Activated CD4-positive, alpha-beta T cell treated with anti-CD3 and anti-CD28 coated beads, Interleukin-2, amount 10 ng/mL, durations not matched to agents 24 days and 14 days (primary cell): ENCODE data around the gene COL19A1. TPM values are rescaled to one million over a fixed set of nuclear protein-coding genes. Genes with fewer than 3 reads are reported as not detected.

Source experiments
- DNase-seq: peaks from one replicate; pipeline ENCODE4 v3.0.0; 2022
- H3K27ac Mint-ChIP-seq: one replicate; pipeline ENCODE4 v1.8.0; 2022; ENCODE audit warnings: mild to moderate bottlenecking, mixed read lengths
- H3K27me3 Mint-ChIP-seq: one replicate; pipeline ENCODE4 v1.8.0; 2022; ENCODE audit warnings: mixed read lengths
- H3K36me3 Mint-ChIP-seq: one replicate; pipeline ENCODE4 v1.8.0; 2022; ENCODE audit warnings: low read depth, mild to moderate bottlenecking, mixed read lengths
- H3K4me1 Mint-ChIP-seq: one replicate; pipeline ENCODE4 v1.8.0; 2021; ENCODE audit warnings: mixed read lengths
- H3K4me3 Mint-ChIP-seq: one replicate; pipeline ENCODE4 v1.8.0; 2022; ENCODE audit warnings: mild to moderate bottlenecking, moderate library complexity, mixed read lengths
- H3K9me3 Mint-ChIP-seq: one replicate; pipeline ENCODE4 v1.8.0; 2021; ENCODE audit warnings: mixed read lengths
- intact Hi-C: fragments of 100-400 bp; cut with micrococcal nuclease; formaldehyde crosslinking; loops from one replicate; pipeline ENCODE4 v1.15.1; 2023
- total RNA-seq: library from RNA; stranded (reverse); gene quantifications from 2 replicates; pipeline ENCODE4 v1.2.3, GENCODE V29; 2022

COL19A1 gene
- total RNA-seq, 1 donor from 2014 or later = not detected

DNA sequence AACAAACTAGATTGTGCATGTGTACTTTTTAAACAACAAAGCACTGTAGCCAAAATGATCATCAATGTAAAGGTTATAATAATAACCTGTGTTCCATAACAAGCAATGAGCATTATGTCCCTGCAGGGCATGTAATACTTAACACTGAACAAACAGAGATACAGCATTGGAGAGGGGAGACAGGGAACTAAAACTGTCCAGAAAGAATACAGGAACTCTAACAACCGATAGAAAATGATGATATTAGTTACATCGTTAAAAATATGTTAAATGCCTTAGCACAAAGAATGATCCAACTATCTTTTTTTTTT, 356.0 kb downstream of the COL19A1 start:
- Mint-ChIP-seq H3K9me3 (no peaks in the 10 kb centered on the region), H3K4me3 (no peak overlapping the region), H3K27ac (no peak overlapping the region), H3K4me1 (no peaks in the 10 kb centered on the region), H3K36me3 (no peaks in the 10 kb centered on the region), H3K27me3 (peaks cover 10% of the 10 kb centered on the region)
- no peak for DNase-seq
- intact Hi-C loops = loop anchor here (5.0 kb wide), 1 partner anchor 465 kb away; no protein-coding TSS in a partner anchor

DNA sequence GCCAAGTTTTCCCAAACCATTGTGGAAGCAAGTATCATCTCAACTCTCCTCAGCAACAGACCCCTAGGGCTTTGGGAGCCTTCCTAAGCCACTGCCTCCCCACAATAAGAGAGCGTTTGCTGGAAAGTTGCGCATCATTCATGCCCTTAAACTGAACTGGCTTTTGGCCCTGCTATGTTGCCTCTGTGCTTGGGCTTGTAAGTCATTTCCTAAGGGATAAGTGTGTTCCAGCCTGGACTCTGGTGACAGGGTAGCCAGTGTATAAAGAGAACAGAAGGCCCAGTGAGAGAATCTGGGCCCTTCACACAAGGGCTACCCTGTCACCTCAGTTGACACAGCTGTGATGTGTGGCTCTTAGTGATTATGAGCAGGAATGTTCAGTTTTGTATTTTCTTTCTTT, 358.7 kb downstream of the COL19A1 start:
- intact Hi-C loops = no loop called here
- H3K4me1 Mint-ChIP-seq = no peaks in the 10 kb centered on the region
- no peak overlapping the region for H3K4me3 Mint-ChIP-seq
- no peaks in the 10 kb centered on the region for H3K9me3 Mint-ChIP-seq
- H3K27me3 Mint-ChIP-seq = peaks cover 11% of the 10 kb centered on the region
- no peaks in the 10 kb centered on the region for H3K36me3 Mint-ChIP-seq
- no peak for DNase-seq
- H3K27ac Mint-ChIP-seq = no peak overlapping the region

DNA sequence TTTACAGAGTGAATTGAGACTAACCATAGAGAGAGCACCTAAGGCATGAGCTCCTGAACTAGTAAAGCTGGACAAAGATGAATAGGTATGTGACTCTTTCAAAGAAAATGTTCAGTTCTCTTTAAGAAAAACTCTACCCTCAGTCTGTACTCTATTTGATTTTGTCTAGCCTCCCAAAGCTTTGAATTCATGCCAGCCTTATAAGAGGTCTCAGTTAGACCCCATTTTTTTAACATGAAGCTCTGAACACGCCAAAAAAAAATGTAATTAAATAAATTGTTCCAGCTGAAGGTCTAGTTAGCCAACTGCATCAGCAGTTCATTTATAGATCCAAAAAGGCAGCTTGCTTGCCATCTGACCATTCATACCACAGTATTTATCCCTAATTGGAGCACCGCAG, 365.0 kb downstream of the COL19A1 start:
- Mint-ChIP-seq H3K27ac (no peak overlapping the region), H3K4me3 (no peak overlapping the region), H3K4me1 (no peaks in the 10 kb centered on the region), H3K9me3 (no peaks in the 10 kb centered on the region), H3K27me3 (peaks cover 8% of the 10 kb centered on the region), H3K36me3 (no peaks in the 10 kb centered on the region)
- DNase-seq = no peak
- intact Hi-C loops = no loop called here

DNA sequence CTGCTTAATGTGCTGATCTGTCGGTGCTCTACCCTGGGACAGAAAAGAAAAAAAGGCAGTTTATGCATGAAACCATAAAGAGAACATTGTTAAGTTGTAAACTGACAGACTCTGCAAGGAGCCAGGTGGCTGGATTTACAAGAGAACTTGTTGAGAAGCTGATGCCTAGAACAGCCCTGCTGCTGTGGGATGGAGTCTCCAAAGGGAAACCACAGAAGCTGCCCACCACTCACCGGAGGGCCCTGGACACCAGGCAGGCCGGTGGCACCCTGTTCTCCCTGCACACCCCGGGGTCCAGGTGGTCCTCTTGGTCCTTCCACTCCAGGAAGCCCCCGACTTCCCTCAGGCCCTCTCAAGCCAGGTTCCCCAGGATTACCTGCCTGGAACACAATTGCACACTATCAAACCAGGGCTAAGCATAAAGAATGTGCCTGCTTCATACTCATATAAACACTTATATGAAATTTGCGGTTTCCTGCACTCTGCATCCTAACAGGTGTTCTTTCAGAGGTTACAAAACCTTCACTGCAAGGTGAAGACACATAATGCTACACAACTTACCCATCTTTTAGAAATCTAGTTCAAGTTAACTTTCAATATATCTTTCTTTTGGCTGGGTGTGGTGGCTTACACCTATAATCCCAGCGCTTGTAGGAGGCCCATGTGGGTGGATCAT, 368.3 kb downstream of the COL19A1 start:
- no peak for DNase-seq
- no peaks in the 10 kb centered on the region for H3K9me3 Mint-ChIP-seq
- H3K27me3 Mint-ChIP-seq = peaks cover 7% of the 10 kb centered on the region
- no peak overlapping the region for H3K4me3 Mint-ChIP-seq
- no peak overlapping the region for H3K27ac Mint-ChIP-seq
- H3K36me3 Mint-ChIP-seq = no peaks in the 10 kb centered on the region
- H3K4me1 Mint-ChIP-seq = no peaks in the 10 kb centered on the region
- intact Hi-C loops = no loop called here

DNA sequence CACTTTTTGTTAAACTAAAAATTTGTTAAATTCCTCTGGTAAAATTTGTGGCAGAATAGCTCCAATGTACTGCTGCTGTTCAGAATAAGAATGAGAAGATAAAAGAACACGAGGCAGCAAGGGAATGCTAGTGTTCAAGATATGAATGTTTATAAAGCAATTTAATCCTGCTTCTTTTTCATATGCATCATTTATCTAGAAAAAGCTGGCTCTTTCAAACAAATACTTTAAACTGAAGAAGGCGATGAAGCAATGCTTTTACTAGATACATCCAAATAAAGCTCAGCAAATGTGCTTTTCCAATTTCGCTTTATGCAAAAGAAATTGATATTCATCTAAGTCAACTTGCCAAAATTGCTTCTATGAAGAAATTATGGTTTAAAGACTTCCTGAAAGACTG, 370.0 kb downstream of the COL19A1 start:
- DNase-seq = no peak
- Mint-ChIP-seq H3K4me1 (no peaks in the 10 kb centered on the region), H3K36me3 (no peaks in the 10 kb centered on the region), H3K27ac (no peak overlapping the region), H3K9me3 (no peaks in the 10 kb centered on the region), H3K4me3 (no peak overlapping the region), H3K27me3 (peaks cover 5% of the 10 kb centered on the region)
- intact Hi-C loops = no loop called here

DNA sequence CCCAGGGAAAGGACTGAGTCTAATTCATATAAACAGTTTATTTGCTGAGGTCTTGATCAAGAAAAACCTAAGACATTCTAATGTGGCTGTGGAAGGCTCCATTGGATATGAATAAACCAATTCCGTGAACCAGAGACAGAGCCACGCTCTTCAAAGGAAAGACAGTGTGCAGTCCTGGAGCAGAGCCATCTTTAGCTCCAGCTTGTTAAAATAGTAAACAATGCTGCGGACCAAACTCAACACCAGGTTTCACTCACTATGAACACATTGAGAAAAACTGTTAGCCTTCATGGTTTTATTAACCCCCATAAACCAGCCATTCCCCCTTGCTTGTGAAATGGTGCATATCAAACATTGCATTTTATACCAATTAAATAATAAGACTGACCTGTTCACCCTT, 374.7 kb downstream of the COL19A1 start:
- Mint-ChIP-seq H3K27me3 (peaks cover 4% of the 10 kb centered on the region), H3K36me3 (no peaks in the 10 kb centered on the region), H3K4me1 (no peaks in the 10 kb centered on the region), H3K27ac (no peak overlapping the region), H3K4me3 (no peak overlapping the region), H3K9me3 (no peaks in the 10 kb centered on the region)
- DNase-seq = no peak
- intact Hi-C loops = no loop called here

DNA sequence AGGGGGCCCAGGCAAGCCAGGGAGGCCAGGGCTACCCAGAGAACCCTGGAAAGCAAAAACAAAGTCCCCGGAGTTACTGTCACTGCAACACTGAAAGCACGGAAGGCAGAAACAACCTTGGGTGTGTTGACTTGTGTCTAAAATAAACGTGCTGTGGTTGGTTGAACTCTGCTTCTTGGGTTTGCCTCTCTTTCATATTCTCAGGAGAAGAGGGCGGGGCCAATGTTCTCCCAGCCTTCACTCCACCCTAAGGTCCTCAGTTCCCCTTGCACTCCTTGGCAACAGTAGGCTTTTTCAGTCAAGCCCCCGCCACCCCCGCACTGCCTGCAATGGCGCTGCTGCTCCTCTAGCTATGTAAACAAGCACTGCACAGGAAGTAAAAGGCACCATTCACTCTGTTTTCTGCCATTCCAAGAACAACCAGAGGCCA, 375.6 kb downstream of the COL19A1 start:
- no peaks in the 10 kb centered on the region for H3K9me3 Mint-ChIP-seq
- no peak for DNase-seq
- intact Hi-C loops = no loop called here
- H3K4me1 Mint-ChIP-seq = no peaks in the 10 kb centered on the region
- H3K27me3 Mint-ChIP-seq = peaks cover 4% of the 10 kb centered on the region
- no peaks in the 10 kb centered on the region for H3K36me3 Mint-ChIP-seq
- H3K27ac Mint-ChIP-seq = no peak overlapping the region
- no peak overlapping the region for H3K4me3 Mint-ChIP-seq

DNA sequence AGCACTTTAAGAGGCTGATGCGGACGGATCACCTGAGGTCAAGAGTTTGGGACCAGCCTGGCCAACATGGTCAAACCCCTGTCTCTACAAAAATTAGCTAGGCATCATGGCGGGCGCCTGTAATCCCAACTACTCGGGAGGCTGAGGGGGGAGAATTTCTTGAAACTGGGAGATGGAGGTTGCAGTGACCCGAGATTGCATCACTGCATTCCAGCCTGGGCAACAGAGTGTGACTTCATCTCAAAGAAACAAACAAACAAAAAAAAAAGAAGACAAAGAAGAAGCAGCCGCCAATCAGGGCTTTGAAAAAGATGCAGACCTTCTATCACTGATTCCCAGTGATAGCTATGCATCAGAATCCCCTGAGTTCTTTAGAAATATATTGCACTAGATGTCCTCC, 379.8 kb downstream of the COL19A1 start:
- Mint-ChIP-seq H3K27me3 (no peaks in the 10 kb centered on the region), H3K36me3 (no peaks in the 10 kb centered on the region), H3K27ac (no peak overlapping the region), H3K4me1 (no peaks in the 10 kb centered on the region), H3K9me3 (no peaks in the 10 kb centered on the region), H3K4me3 (no peak overlapping the region)
- intact Hi-C loops = no loop called here
- no peak for DNase-seq

DNA sequence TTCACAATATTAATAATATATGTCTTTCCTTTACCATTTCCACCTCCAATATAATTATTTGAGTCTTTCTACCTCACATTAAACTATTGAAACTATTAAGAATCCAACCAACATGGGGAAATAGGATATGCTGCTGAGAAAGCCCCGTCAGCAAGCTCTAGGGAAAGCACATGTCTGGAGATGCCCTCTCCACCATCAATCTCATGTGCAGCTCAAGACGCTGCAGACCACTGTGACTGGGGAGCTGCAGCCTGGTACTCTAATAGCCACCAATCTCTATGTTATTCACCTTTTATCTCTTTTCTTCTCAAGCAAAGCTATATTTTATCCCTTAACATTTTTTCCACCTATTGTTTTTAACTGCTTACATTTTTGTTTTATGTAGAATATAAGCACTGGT, 386.2 kb downstream of the COL19A1 start:
- no peak overlapping the region for H3K27ac Mint-ChIP-seq
- H3K27me3 Mint-ChIP-seq = no peaks in the 10 kb centered on the region
- no peaks in the 10 kb centered on the region for H3K9me3 Mint-ChIP-seq
- H3K4me3 Mint-ChIP-seq = no peak overlapping the region
- intact Hi-C loops = no loop called here
- no peaks in the 10 kb centered on the region for H3K36me3 Mint-ChIP-seq
- no peak for DNase-seq
- no peaks in the 10 kb centered on the region for H3K4me1 Mint-ChIP-seq

DNA sequence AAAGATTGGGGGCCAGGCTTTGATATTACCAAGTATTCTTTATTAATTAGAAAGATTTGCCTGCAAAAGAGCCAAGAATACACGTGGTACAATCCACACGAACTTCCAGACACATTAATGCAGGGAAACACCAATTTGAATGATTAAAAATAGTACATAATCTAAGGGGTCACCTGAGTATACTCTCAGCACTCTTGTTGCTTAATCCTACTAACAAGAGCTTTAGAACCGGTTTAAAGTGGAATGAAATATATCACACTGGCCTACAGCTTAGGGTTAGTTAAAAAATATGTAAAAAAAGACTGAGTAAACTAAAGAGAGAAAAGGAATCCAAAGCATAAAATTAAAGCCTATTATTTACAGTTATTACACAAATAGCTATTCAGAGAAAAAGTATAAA, 387.6 kb downstream of the COL19A1 start:
- no peak for DNase-seq
- intact Hi-C loops = no loop called here
- Mint-ChIP-seq H3K9me3 (no peaks in the 10 kb centered on the region), H3K36me3 (no peaks in the 10 kb centered on the region), H3K27ac (no peak overlapping the region), H3K4me1 (no peaks in the 10 kb centered on the region), H3K4me3 (no peak overlapping the region), H3K27me3 (no peaks in the 10 kb centered on the region)

DNA sequence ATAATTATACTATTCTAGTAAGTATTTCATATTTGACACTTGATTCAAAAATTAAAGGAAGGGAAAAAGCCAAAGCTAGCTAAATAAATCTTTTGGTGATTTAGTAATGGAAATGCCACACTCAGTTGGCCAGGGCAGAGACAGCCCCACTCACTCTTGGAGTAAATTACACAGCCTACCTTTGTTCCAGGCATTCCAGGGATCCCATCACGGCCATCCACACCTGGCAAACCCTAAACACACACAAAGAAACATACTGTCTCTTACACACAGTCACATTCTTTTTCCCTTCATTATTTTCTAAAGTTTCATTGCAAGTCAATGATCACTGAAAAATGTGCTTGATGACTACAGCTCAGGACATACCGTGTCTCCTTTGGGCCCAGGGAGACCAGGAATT, 388.4 kb downstream of the COL19A1 start:
- H3K4me1 Mint-ChIP-seq = no peaks in the 10 kb centered on the region
- no peak overlapping the region for H3K27ac Mint-ChIP-seq
- no peaks in the 10 kb centered on the region for H3K27me3 Mint-ChIP-seq
- H3K36me3 Mint-ChIP-seq = no peaks in the 10 kb centered on the region
- intact Hi-C loops = no loop called here
- no peak overlapping the region for H3K4me3 Mint-ChIP-seq
- no peak for DNase-seq
- no peaks in the 10 kb centered on the region for H3K9me3 Mint-ChIP-seq

DNA sequence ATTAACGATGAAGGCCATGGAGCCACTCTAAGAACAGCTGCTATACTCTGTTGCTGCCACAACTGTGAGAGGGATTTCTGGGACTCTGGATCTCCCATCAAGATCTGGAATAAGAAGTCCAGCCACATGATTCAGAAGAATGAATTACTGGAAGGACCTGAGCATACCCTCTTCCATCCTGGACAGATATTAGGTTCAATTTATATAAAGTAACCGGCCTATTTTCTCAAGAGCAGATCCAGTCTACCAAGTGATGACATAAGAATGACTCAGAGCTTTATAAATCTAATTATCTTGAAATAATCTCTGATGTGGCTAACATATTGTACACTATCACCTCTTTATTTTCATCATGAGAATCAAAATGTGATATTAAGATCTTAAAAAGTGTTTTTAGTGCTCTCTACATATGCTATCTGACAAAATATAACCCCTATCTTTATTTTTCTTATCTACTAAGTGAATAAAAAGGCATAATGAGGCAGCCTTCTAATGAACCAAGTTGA, 391.5 kb downstream of the COL19A1 start:
- intact Hi-C loops = no loop called here
- no peak for DNase-seq
- no peaks in the 10 kb centered on the region for H3K27me3 Mint-ChIP-seq
- no peaks in the 10 kb centered on the region for H3K36me3 Mint-ChIP-seq
- H3K27ac Mint-ChIP-seq = no peak overlapping the region
- H3K9me3 Mint-ChIP-seq = no peaks in the 10 kb centered on the region
- no peak overlapping the region for H3K4me3 Mint-ChIP-seq
- no peaks in the 10 kb centered on the region for H3K4me1 Mint-ChIP-seq

DNA sequence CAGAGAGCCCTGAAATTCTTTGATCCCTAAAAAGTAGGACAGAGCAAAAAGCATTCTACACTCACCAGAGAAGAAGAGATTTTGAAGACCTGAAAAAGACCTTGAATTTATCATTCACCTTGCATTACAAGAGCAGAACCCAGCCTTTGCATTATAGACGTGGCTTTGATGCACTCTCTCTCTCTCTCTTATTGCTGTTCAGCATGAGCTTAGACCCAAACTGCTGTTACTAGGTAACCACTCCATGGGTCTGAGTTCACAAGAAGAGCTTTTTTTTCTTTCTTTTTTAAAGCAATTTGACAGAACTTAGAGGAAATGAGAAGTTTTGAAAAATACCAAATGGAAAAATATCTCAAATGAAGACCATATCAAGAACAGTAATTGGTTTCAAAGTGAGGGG, 392.1 kb downstream of the COL19A1 start:
- H3K4me3 Mint-ChIP-seq = no peak overlapping the region
- intact Hi-C loops = no loop called here
- no peak for DNase-seq
- H3K4me1 Mint-ChIP-seq = no peaks in the 10 kb centered on the region
- no peaks in the 10 kb centered on the region for H3K36me3 Mint-ChIP-seq
- H3K27me3 Mint-ChIP-seq = no peaks in the 10 kb centered on the region
- H3K9me3 Mint-ChIP-seq = no peaks in the 10 kb centered on the region
- H3K27ac Mint-ChIP-seq = no peak overlapping the region
